CD4-positive, alpha-beta T cell (primary cell): ENCODE data around the gene CDC42BPA. TPM values are rescaled to one million over a fixed set of nuclear protein-coding genes. Genes with fewer than 3 reads are reported as not detected.

ENCODE experiments used
- ATAC-seq: fragments of 200-7000 bp; cut with Tn5 transposase; one replicate; pipeline ENCODE4 v1.10.0; 2022; ENCODE audit warnings: mild to moderate bottlenecking; ENCODE audit not compliant: poor library complexity
- CTCF ChIA-PET: fragments of 350-600 bp; sonication (Branson Sonifier 250); formaldehyde crosslinking; loops from one replicate; lab custom pipeline; 2021; ENCODE audit warnings: antibody characterized with exemption, inconsistent platforms; lab: Charles Lee
- POLR2A ChIA-PET: fragments of 350-600 bp; sonication (Branson Sonifier 250); formaldehyde crosslinking; loops from one replicate; lab custom pipeline; 2021; ENCODE audit warnings: antibody characterized with exemption, inconsistent platforms; lab: Charles Lee
- DNase-seq, 14 experiments: peaks; one replicate each; pipeline ENCODE4 v3.0.0-alpha.2; 2013 to 2020; ENCODE audit warnings: mixed read lengths in 2 of 14
- H3K27ac ChIP-seq, 2 donors: one replicate each; pipeline versions ENCODE4 v1.5.1 to v1.7.0; 2013; ENCODE audit warnings: low read length in 2 of 2, low read depth in 1 of 2, mild to moderate bottlenecking in 1 of 2
- H3K27me3 ChIP-seq, 2 experiments: 1 replicate in 1 of 2; 2 replicates in 1 of 2; pipeline versions ENCODE4 v1.6.1 to v1.7.0; 2013; ENCODE audit warnings: low read length in 2 of 2, control low read depth in 1 of 2, mild to moderate bottlenecking in 1 of 2, moderate library complexity in 1 of 2; ENCODE audit not compliant: insufficient read depth in 2 of 2, control insufficient read depth in 1 of 2
- H3K36me3 ChIP-seq: one replicate; pipeline ENCODE4 v1.6.1; 2013; ENCODE audit warnings: low read length, control low read depth; ENCODE audit not compliant: insufficient read depth
- H3K4me1 ChIP-seq: one replicate; pipeline ENCODE4 v1.6.1; 2013; ENCODE audit warnings: low read length, control low read depth; ENCODE audit not compliant: insufficient read depth
- H3K4me3 ChIP-seq: one replicate; pipeline ENCODE4 v1.5.1; 2013; ENCODE audit warnings: mild to moderate bottlenecking, low read length, moderate library complexity
- H3K9me3 ChIP-seq, 2 experiments: 1 replicate in 1 of 2; 2 replicates in 1 of 2; pipeline versions ENCODE4 v1.6.1 to v1.7.0; 2013; ENCODE audit warnings: low read length in 2 of 2, mild to moderate bottlenecking in 2 of 2, control low read depth in 1 of 2, moderate library complexity in 1 of 2; ENCODE audit not compliant: control insufficient read depth in 1 of 2, insufficient read depth in 1 of 2
- H3K27ac Mint-ChIP-seq: one replicate; pipeline ENCODE4 v1.8.0; 2020; ENCODE audit warnings: mixed read lengths
- H3K27me3 Mint-ChIP-seq: one replicate; pipeline ENCODE4 v1.8.0; 2021; ENCODE audit warnings: mixed read lengths
- H3K36me3 Mint-ChIP-seq: one replicate; pipeline ENCODE4 v1.8.0; 2021; ENCODE audit warnings: low read depth, mixed read lengths
- H3K4me1 Mint-ChIP-seq: one replicate; pipeline ENCODE4 v1.8.0; 2021; ENCODE audit warnings: low read depth, mixed read lengths
- H3K4me3 Mint-ChIP-seq: one replicate; pipeline ENCODE4 v1.8.0; 2020; ENCODE audit warnings: mild to moderate bottlenecking, mixed read lengths
- H3K9me3 Mint-ChIP-seq: one replicate; pipeline ENCODE4 v1.8.0; 2020; ENCODE audit warnings: mixed read lengths
- intact Hi-C, 2 experiments: fragments of 100-400 bp; cut with DNase I in 1 of 2; cut with micrococcal nuclease in 1 of 2; formaldehyde crosslinking; loops; one replicate each; pipeline versions ENCODE4 v1.15.1 to v1.9.0; 2023 to 2025; cut with DNase I, micrococcal nuclease
- total RNA-seq, 174 experiments: library from RNA in 2 of 174; stranded (reverse) in 2 of 174; gene quantifications; one replicate each; pipeline ENCODE4 v1.2.3 and lab custom pipeline; 2021 to 2026
- TF ChIP-seq, protein P1 (sequence below): fragments of 200-600 bp; IDR thresholded peaks from one replicate; pipeline ENCODE4 v1.8.0; 2022; ENCODE audit warnings: antibody characterized with exemption, mild to moderate bottlenecking

CDC42BPA gene
- total RNA-seq, 2 experiments from 2014 or later, result 2.2 to 3.0 TPM

DNA sequence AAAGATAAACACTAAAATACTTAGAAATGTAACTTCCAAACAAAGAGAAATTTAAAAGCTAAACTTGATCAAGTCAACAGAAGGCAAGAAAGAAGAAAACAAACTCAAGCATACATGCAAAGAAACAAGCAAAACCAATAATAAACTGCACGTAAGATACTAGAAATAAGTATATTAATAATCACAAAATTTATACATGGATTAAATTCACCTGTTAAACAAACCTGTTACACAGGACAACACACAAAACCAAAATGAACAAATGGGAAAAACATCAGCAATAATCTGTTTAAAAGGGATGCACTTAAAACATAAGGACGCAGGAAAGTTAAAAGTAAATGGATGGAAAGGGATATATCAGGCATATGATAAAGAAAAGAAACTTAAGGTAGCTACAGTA lies 165.8 kb downstream of the CDC42BPA start:
- TF ChIP-seq, protein P1, sequence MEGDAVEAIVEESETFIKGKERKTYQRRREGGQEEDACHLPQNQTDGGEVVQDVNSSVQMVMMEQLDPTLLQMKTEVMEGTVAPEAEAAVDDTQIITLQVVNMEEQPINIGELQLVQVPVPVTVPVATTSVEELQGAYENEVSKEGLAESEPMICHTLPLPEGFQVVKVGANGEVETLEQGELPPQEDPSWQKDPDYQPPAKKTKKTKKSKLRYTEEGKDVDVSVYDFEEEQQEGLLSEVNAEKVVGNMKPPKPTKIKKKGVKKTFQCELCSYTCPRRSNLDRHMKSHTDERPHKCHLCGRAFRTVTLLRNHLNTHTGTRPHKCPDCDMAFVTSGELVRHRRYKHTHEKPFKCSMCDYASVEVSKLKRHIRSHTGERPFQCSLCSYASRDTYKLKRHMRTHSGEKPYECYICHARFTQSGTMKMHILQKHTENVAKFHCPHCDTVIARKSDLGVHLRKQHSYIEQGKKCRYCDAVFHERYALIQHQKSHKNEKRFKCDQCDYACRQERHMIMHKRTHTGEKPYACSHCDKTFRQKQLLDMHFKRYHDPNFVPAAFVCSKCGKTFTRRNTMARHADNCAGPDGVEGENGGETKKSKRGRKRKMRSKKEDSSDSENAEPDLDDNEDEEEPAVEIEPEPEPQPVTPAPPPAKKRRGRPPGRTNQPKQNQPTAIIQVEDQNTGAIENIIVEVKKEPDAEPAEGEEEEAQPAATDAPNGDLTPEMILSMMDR, result no peak
- Mint-ChIP-seq H3K4me3 (no peak overlapping the region), H3K27ac (no peak overlapping the region), H3K27me3 (peaks cover 10% of the 10 kb centered on the region), H3K9me3 (no peaks in the 10 kb centered on the region), H3K36me3 (no peaks in the 10 kb centered on the region), H3K4me1 (no peaks in the 10 kb centered on the region)
- CTCF ChIA-PET, result no interaction called here
- H3K4me3 ChIP-seq, result no peak overlapping the region
- DNase-seq (no peak), ATAC-seq (no peak)
- H3K27me3 ChIP-seq, result no peaks in the 10 kb centered on the region
- no peaks in the 10 kb centered on the region for H3K9me3 ChIP-seq
- intact Hi-C loops, result no loop called here
- no peak overlapping the region for H3K27ac ChIP-seq
- H3K4me1 ChIP-seq, result no peaks in the 10 kb centered on the region
- POLR2A ChIA-PET, result no interaction called here
- no peaks in the 10 kb centered on the region for H3K36me3 ChIP-seq

- no peaks in the 10 kb centered on the region for H3K4me1 Mint-ChIP-seq
- POLR2A ChIA-PET, result no interaction called here
- CTCF ChIA-PET, result no interaction called here
Observed at GRCh38 chr1:227140376-227140775, 177.9 kb downstream of the CDC42BPA start.

GRCh38 chr1:227136210-227136820 lies 182.0 kb downstream of the CDC42BPA start:
- ATAC-seq, result no peak
- intact Hi-C loops, result no loop called here
- no peak for DNase-seq
- H3K36me3 Mint-ChIP-seq, result no peaks in the 10 kb centered on the region
- H3K9me3 ChIP-seq, result no peaks in the 10 kb centered on the region
- H3K36me3 ChIP-seq, result no peaks in the 10 kb centered on the region
- TF ChIP-seq, protein P1, result no peak
- H3K4me3 ChIP-seq, result no peak overlapping the region
- H3K4me1 Mint-ChIP-seq, result no peaks in the 10 kb centered on the region
- CTCF ChIA-PET, result no interaction called here
- no peaks in the 10 kb centered on the region for H3K9me3 Mint-ChIP-seq
- H3K27ac ChIP-seq, result no peak overlapping the region
- no peaks in the 10 kb centered on the region for H3K4me1 ChIP-seq
- no peak overlapping the region for H3K4me3 Mint-ChIP-seq
- peaks cover 8% of the 10 kb centered on the region for H3K27me3 Mint-ChIP-seq
- no peak overlapping the region for H3K27ac Mint-ChIP-seq
- POLR2A ChIA-PET, result no interaction called here
- H3K27me3 ChIP-seq, result peaks cover 0 to 7% of the 10 kb centered on the region in 2 experiments

More at GRCh38 chr1:227140376-227140775, 177.9 kb downstream of the CDC42BPA start:
- Histone ChIP-seq H3K27me3 (peaks cover 0 to 4% of the 10 kb centered on the region in 2 experiments), H3K36me3 (no peaks in the 10 kb centered on the region), H3K27ac (no peak overlapping the region), H3K4me1 (no peaks in the 10 kb centered on the region), H3K9me3 (no peaks in the 10 kb centered on the region), H3K4me3 (no peak overlapping the region)
- TF ChIP-seq, protein P1, result no peak
- intact Hi-C loops, result no loop called here
- no peak for DNase-seq
- ATAC-seq, result no peak
- Mint-ChIP-seq H3K36me3 (no peaks in the 10 kb centered on the region), H3K9me3 (no peaks in the 10 kb centered on the region), H3K4me3 (no peak overlapping the region), H3K27me3 (no peaks in the 10 kb centered on the region), H3K27ac (no peak overlapping the region)
